Caco-2 (cell line): ENCODE measurements around the gene HELZ. TPM values are rescaled to one million over a fixed set of nuclear protein-coding genes. Genes with fewer than 3 reads are reported as not detected.

Experiments used
- BruUV-seq: library from RNA; stranded (reverse); fragments of 400-500 nt; replicated peaks from 2 replicates; lab custom pipeline; 2021; lab: Mats Ljungman, UMichigan
- CTCF ChIA-PET: fragments of 300-600 bp; sonication (Branson Sonifier 250); formaldehyde crosslinking; loops from one replicate; lab custom pipeline; 2022; ENCODE audit warnings: antibody characterized with exemption; lab: Charles Lee
- POLR2A ChIA-PET: fragments of 300-600 bp; sonication (Branson Sonifier 250); formaldehyde crosslinking; loops from one replicate; lab custom pipeline; 2022; ENCODE audit warnings: antibody characterized with exemption; lab: Charles Lee
- DNase-seq, 2 experiments: peaks; one replicate each; pipeline versions ENCODE4 v3.0.0 to v3.0.0-alpha.2; 2020 to 2022
- H3K27me3 ChIP-seq: replicated peaks from 2 replicates; pipeline ENCODE4 v1.6.0; 2011; ENCODE audit warnings: low read length; ENCODE audit not compliant: control insufficient read depth, insufficient read depth
- H3K36me3 ChIP-seq: 2 replicates; pipeline ENCODE4 v1.5.1; 2011; ENCODE audit warnings: low read length; ENCODE audit not compliant: control insufficient read depth, insufficient read depth
- H3K4me1 ChIP-seq: fragments of 250-450 bp; sonication (Bioruptor Pico); 2 replicates; pipeline ENCODE4 v1.5.1; 2020; ENCODE audit warnings: mild to moderate bottlenecking
- H3K4me3 ChIP-seq: 2 replicates; pipeline ENCODE4 v1.5.1; 2011; ENCODE audit warnings: low read depth, mild to moderate bottlenecking, control low read depth, low read length
- H3K9me3 ChIP-seq: fragments of 250-450 bp; sonication (Bioruptor Pico); 2 replicates; pipeline ENCODE4 v1.5.1; 2020; ENCODE audit warnings: mild to moderate bottlenecking, moderate library complexity
- H3K27ac Mint-ChIP-seq: one replicate; pipeline ENCODE4 v1.8.0; 2022; ENCODE audit warnings: mixed read lengths; ENCODE audit not compliant: unreplicated experiment
- H3K27me3 Mint-ChIP-seq: one replicate; pipeline ENCODE4 v1.8.0; 2022; ENCODE audit warnings: mixed read lengths; ENCODE audit not compliant: insufficient read depth, unreplicated experiment
- H3K36me3 Mint-ChIP-seq: one replicate; pipeline ENCODE4 v1.8.0; 2022; ENCODE audit warnings: mild to moderate bottlenecking, mixed read lengths; ENCODE audit not compliant: insufficient read depth, unreplicated experiment
- H3K4me1 Mint-ChIP-seq: one replicate; pipeline ENCODE4 v1.8.0; 2022; ENCODE audit warnings: low read depth, mixed read lengths; ENCODE audit not compliant: unreplicated experiment
- H3K4me3 Mint-ChIP-seq: one replicate; pipeline ENCODE4 v1.8.0; 2022; ENCODE audit warnings: mild to moderate bottlenecking, moderate library complexity, mixed read lengths; ENCODE audit not compliant: unreplicated experiment
- H3K9me3 Mint-ChIP-seq: one replicate; pipeline ENCODE4 v1.8.0; 2022; ENCODE audit warnings: mixed read lengths; ENCODE audit not compliant: unreplicated experiment
- CTCF ChIP-seq, 2 experiments: fragments of 200-600 bp in 1 of 2; IDR thresholded peaks; 1 replicate in 1 of 2; 2 replicates in 1 of 2; pipeline versions ENCODE4 v1.5.1 to v1.8.0; 2011 to 2022; ENCODE audit warnings: antibody characterized with exemption in 1 of 2, control low read depth in 1 of 2, inconsistent platforms in 1 of 2, low read depth in 1 of 2, low read length in 1 of 2, mild to moderate bottlenecking in 1 of 2, moderate library complexity in 1 of 2; ENCODE audit not compliant: insufficient read depth in 1 of 2, severe bottlenecking in 1 of 2, unreplicated experiment in 1 of 2
- intact Hi-C: fragments of 100-400 bp; cut with micrococcal nuclease; formaldehyde crosslinking; loops from one replicate; pipeline ENCODE4 v1.10.0; 2022; ENCODE audit not compliant: unreplicated experiment
- total RNA-seq: library from RNA; stranded (reverse); gene quantifications from 2 replicates; pipeline ENCODE4 v1.2.3, GENCODE V29; 2022

The HELZ gene
- total RNA-seq, 1 experiment from 2014 or later = 63.8 TPM

DNA sequence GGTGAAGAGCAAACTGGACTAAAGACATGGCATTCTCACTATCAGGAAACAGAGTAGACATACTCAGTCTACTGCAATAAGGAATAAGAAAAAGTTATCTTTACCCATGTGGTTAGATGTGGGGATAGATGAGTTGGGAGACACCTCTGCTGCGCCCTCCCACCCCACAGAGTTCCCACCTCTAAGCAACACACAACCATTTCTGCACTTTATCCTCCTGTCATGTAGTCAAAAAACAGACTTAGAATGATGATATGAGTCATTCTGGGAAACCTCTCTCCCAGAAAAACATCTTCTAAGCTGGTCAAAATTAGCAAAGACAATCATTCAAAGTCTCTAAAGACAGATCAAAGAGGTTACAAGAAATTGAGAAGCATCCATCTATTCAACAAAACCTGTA, 105.7 kb downstream of the HELZ start:
- Mint-ChIP-seq H3K27me3 (no peaks in the 10 kb centered on the region), H3K4me3 (no peak overlapping the region), H3K9me3 (no peaks in the 10 kb centered on the region), H3K36me3 (peaks cover 48% of the 10 kb centered on the region), H3K4me1 (no peaks in the 10 kb centered on the region), H3K27ac (no peak overlapping the region)
- no peaks in the 10 kb centered on the region for H3K27me3 ChIP-seq
- H3K9me3 ChIP-seq = no peaks in the 10 kb centered on the region
- H3K4me3 ChIP-seq = no peak overlapping the region
- BruUV-seq = no TSS peak
- H3K4me1 ChIP-seq = no peaks in the 10 kb centered on the region
- ChIA-PET POLR2A (no interaction called here), CTCF (interaction anchor here (0.9 to 1.5 kb wide), 4 partner anchors 19 to 136 kb away, joined by 3 to 5 read pairs (median 4); no protein-coding TSS in a partner anchor)
- intact Hi-C loops = no loop called here
- TF ChIP-seq CTCF (IDR thresholded peaks at IDR 0.05; ENCODE audit: insufficient read depth in 1 of 2, low read depth in 1 of 2, low read length in 1 of 2, severe bottlenecking in 1 of 2, unreplicated experiment in 1 of 2) = no peak
- DNase-seq = no peak
- H3K36me3 ChIP-seq = 0 out of 2 replicates have a peak, but pooled peaks cover 1% of the 10 kb centered on the region

- intact Hi-C loops = no loop called here
- H3K9me3 ChIP-seq = no peaks in the 10 kb centered on the region
- no peak overlapping the region for H3K27ac Mint-ChIP-seq
- no peak for DNase-seq
- H3K9me3 Mint-ChIP-seq = no peaks in the 10 kb centered on the region
- no TSS peak for BruUV-seq
- no peaks in the 10 kb centered on the region for H3K27me3 Mint-ChIP-seq
- H3K4me1 Mint-ChIP-seq = no peaks in the 10 kb centered on the region
- no peak overlapping the region for H3K4me3 Mint-ChIP-seq
- H3K4me1 ChIP-seq = no peaks in the 10 kb centered on the region
- CTCF ChIA-PET = interaction anchor here (0.6 kb wide), 1 partner anchor 154 kb away, joined by 3 read pairs; no protein-coding TSS in a partner anchor
- TF ChIP-seq CTCF (IDR thresholded peaks at IDR 0.05; ENCODE audit: insufficient read depth in 1 of 2, low read depth in 1 of 2, low read length in 1 of 2, severe bottlenecking in 1 of 2, unreplicated experiment in 1 of 2) = no peak
- peaks cover 42% of the 10 kb centered on the region for H3K36me3 Mint-ChIP-seq
- H3K4me3 ChIP-seq = no peak overlapping the region
- H3K36me3 ChIP-seq = 0 out of 2 replicates have a peak, but pooled peaks cover 1% of the 10 kb centered on the region
- POLR2A ChIA-PET = no interaction called here
- H3K27me3 ChIP-seq = no peaks in the 10 kb centered on the region
Measured at GRCh38 chr17:67138392-67138791, 106.6 kb downstream of the HELZ start.

DNA sequence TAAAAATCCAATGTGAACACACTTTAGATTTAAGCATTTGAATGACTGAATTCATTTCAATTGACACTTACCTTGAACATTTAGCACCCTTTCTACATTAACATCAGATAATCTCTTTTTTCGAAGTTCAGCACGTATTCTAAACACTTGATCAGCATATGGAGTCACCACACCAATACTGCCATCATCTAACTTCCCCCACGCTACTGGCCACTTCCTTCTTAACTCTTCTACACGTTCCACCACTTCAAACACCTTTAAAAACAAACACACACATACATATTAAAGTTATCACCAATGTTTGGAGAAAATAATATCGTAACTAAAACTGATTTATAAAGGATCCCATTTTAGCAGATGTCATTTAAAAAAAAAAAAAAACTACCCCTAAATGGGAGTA, 107.1 kb downstream of the HELZ start:
- Mint-ChIP-seq H3K4me3 (no peak overlapping the region), H3K27ac (no peak overlapping the region), H3K9me3 (no peaks in the 10 kb centered on the region), H3K36me3 (peaks cover 36% of the 10 kb centered on the region), H3K4me1 (no peaks in the 10 kb centered on the region), H3K27me3 (no peaks in the 10 kb centered on the region)
- no peak for TF ChIP-seq CTCF (IDR thresholded peaks at IDR 0.05; ENCODE audit: insufficient read depth in 1 of 2, low read depth in 1 of 2, low read length in 1 of 2, severe bottlenecking in 1 of 2, unreplicated experiment in 1 of 2)
- BruUV-seq = no TSS peak
- Histone ChIP-seq H3K36me3 (no peaks in the 10 kb centered on the region), H3K4me3 (no peak overlapping the region), H3K9me3 (no peaks in the 10 kb centered on the region), H3K4me1 (no peaks in the 10 kb centered on the region), H3K27me3 (no peaks in the 10 kb centered on the region)
- ChIA-PET POLR2A (no interaction called here), CTCF (no interaction called here)
- no peak for DNase-seq
- intact Hi-C loops = no loop called here
